GM18505 (cell line): ENCODE data around the gene HSPB7.
"Not testable (repeated sequence)": the region's sequence is repeated elsewhere in the genome, so short reads cannot be mapped to it uniquely, and the experiment has no call there.

Experiments used
- ATAC-seq: cut with Tn5 transposase; IDR thresholded peaks from one replicate; pipeline ENCODE4 v1.9.1; 2021; ENCODE audit not compliant: unreplicated experiment
- POLR2A ChIP-seq: IDR thresholded peaks from 4 replicates; pipeline ENCODE4 v1.6.1; 2011; ENCODE audit warnings: borderline replicate concordance; ENCODE audit not compliant: insufficient read depth, insufficient read length; ENCODE audit errors: extremely low read depth

Gene HSPB7

DNA sequence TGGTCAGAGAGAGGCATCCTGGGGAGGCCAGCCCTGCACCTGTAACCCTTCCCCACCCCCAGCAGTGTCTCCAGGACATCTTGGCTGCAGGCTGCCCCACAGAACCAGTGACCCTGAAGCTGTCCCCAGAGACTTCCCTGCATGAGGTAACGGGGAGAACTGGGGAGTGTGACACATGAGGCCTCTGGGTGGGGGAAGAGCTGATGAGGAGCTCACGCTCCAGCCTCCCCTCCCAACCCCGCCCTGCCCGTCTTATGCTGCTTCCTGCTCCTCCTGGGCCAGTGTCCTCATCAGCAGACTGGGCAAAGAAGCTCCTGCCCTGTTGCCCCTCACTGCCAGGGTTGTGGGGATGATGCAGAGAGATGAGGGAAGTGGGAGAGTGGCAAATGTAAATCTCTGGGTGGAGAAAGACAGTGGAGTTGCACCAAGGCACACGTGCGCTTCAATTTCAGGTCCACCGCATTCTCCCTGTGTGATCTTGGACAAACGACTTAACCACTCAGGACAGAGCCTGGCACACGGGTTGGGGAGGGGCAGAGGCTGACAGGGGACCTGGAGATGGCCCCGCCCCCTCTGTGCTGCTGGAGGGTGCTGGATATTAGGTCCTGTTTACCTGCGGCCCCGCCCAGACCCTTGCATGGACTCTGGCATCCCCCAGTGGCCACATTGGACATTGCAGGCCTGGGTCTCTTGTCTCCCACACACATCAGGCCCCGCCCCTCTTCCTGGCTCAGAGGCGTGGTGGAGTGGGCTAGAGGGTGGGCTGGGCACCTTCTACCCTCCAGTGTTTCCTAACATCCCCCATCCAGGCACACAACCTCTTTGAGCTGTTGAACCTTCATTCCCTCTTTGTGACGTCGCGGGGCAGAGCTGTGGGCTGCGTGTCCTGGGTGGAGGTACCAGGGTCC is 38.0 kb upstream of the HSPB7 start:
- ATAC-seq: no peak
- no peak for TF ChIP-seq POLR2A

- TF ChIP-seq POLR2A: no peak
- no peak for ATAC-seq
Observed at GRCh38 chr1:16054598-16055540, 37.0 kb upstream of the HSPB7 start.

DNA sequence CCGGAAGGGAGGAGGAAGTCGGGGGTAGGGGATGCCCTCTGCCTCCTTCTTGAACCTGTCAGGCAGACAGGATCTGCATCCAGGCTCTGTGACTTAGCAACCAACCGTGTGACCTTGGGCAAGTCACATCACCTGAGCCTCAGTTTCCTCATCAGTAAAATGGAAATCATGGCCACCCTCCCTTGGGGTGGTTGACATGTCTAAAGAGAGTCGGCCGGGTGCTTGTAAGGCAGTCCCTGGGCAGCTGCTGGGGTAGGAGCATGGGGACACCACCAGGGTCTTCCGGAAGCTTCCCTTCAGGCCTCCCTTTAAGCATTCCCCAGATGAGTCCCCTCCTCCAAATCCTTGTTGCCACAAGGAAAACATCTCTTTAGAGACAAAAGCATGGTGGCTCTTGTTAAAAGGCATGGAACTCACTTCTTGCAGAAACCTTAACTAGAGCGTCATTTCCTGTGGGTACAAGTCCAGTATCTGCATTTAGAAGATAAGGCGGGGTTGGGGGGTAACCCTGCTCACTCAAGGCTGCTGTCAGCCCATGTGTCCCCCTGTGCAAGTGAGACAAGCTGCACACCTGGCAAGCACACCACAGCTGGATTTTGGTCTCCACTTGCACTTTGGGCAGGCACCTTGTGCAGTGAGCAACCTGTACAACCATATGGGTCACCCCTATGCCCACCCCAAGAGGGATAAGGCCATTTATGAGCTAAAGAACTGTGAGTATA is 36.1 kb upstream of the HSPB7 start:
- TF ChIP-seq POLR2A: no peak
- no peak for ATAC-seq

GRCh38 chr1:16051949-16052348 is 34.1 kb upstream of the HSPB7 start:
- ATAC-seq: not testable (repeated sequence)

DNA sequence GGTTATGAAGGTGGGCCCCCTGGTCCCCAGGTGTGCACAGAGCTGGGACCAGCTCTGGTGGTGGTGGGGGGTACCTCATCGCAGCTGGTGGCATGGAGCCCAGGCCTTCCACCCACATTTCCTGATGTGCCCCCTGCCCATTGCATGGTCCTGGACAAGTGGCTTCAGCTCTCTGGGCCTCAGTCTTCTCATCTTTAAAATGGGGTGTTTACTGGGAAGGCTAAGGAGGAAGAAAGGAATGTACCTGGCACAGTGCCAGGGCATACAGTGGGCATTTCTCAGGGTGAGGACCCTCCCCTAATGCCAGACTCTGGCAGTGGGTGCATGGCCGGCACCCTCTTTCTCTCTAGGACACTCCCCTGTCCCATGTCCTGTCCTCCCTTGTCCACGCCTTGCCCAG is 33.2 kb upstream of the HSPB7 start:
- ATAC-seq: no peak

DNA sequence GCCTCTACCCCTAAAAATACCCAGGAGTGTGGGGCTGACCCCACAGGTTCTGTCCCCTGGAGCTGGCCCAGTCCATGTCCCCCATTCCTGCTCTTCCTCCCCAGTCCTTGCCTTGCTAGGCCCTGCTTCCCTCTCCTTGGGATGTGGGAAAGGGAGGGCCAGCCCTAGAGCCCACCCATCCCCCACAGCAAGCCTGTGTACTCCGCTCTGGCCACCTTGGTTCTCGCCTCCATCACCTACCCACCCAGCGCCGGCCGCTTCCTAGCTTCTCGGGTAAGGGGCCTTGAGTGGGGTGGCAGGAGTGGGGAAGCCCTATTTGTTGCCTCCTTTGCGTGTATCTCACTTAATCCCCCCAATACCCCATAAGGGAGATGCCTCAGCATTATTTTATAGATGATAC is 32.5 kb upstream of the HSPB7 start:
- TF ChIP-seq POLR2A: no peak
- ATAC-seq: no peak

More for the DNA sequence above, 33.2 kb upstream of the HSPB7 start:
- no peak for TF ChIP-seq POLR2A

GRCh38 chr1:16048573-16049189 is 30.8 kb upstream of the HSPB7 start:
- no peak for TF ChIP-seq POLR2A
- ATAC-seq: no peak

GRCh38 chr1:16047791-16048475 is 30.1 kb upstream of the HSPB7 start:
- no peak for TF ChIP-seq POLR2A
- no peak for ATAC-seq

- ATAC-seq: no peak
Observed at GRCh38 chr1:16046842-16047241, 29.0 kb upstream of the HSPB7 start.

GRCh38 chr1:16043950-16044349 is 26.1 kb upstream of the HSPB7 start:
- TF ChIP-seq POLR2A: no peak
- no peak for ATAC-seq

More at GRCh38 chr1:16046842-16047241, 29.0 kb upstream of the HSPB7 start:
- TF ChIP-seq POLR2A: no peak

DNA sequence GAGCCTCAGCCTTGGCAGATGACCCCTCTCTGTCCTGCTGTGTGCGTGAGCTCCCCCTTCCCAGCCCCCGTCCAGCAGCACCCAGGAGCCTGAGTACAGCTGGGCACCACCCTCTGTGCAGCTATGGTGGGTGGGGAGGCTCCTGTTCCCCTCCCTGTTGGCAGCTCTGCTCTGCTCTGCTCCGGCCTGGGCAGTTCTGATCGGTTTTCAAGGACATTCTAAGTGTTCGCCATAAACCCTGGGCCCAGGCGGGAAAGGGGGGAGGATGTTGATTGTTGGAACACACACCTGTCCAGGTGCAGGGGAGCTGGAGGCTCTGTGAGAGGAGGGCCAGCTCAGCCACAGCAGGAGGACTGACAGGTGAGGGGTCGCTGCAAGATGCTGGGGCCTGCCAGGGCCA is 25.7 kb upstream of the HSPB7 start, which contains the start of gene CLCNKB:
Gene CLCNKB (plus strand): TSS at position 262 of the 400 bp plus-strand sequence. CDS start 711 bp downstream, outside the sequence.
- no peak for TF ChIP-seq POLR2A
- ATAC-seq: no peak

GRCh38 chr1:16042654-16043053 is 24.8 kb upstream of the HSPB7 start:
- not testable (repeated sequence) for ATAC-seq

DNA sequence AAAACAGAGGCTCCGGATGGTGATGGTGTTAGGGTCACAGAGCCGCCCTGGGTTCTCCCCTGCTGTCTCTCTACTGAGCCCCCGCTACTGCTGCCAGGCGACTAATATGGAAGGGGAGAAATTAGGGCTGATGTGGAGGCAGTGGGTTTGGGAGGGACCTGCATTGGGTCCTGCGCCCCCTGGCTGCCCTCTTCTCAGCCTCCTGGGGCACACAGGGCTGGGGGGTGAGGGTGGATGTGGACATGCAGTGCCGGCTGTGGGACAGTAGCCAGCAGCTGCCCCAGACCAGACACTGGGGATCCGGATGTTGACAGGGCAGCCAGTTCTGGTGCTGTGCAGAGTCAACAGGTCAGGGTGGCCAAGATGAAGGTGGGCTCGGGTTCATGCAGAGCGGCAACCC is 24.3 kb upstream of the HSPB7 start:
- no peak for ATAC-seq
- no peak for TF ChIP-seq POLR2A

- ATAC-seq: no peak
- no peak for TF ChIP-seq POLR2A
Observed at GRCh38 chr1:16041200-16041599, 23.4 kb upstream of the HSPB7 start.

DNA sequence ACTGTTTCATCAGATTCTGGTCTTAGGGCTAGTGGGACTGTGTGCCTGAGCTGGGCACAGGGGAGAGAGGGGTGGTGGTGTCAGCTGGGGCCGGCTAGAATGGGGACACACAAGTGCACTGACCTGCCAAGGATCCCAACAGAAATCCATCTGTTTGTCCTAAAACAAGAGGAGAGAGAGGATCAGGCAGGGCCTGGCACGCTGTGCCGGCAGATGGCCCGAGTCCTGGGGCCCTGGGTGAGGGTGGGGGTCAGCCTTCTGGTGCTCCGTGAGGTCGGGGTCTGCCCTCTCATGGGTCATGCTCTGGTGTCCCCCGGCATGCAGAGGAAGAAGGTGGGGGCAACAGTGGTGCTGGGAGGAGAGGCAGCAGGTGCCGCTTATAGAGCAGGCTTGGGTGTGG is 22.0 kb upstream of the HSPB7 start:
- ATAC-seq: not testable (repeated sequence)
